NCI-H1105 (cell line): ENCODE results near the gene NOTCH2.
A peak's percentile ranks its signal among the peaks of the same experiment; 100 is the strongest.

ENCODE experiments used
- DNase-seq: peaks from one replicate; lab custom pipeline; 2025; lab: John Stamatoyannopoulos, UW

The NOTCH2 gene

DNA sequence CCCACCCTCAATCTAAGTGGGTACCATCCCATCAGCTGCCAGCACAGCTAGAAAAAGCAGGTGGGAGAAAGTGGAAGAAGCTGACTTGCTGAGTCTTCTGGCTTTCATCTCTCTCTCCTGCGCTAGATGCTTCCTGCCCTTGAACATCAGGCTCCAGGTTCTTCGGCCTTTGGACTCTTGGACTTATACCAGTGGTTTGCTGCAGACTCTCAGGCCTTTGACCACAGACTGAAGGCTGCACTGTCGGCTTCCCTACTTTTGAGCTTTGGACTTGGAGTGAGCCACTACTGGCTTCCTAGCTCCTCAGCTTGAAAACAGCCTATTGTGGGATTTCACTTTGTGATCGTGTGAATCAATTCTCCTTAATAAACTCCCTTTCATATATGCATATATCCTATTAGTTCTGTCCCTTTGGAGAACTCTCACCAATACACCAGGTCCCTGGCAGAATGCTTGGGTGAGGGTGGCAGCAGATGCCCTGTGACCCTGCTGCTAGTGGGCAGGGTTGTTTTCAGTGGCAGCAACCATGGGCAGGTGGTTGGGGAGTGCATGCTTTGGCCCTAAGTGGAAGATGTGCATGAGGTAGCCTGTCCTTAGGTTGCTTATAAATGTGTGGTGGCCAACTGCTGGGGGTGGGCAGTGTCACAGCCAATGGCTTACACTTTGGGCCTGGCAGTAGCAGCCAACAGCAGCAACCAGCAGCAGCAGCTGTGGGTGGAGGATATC is 162.4 kb downstream of the NOTCH2 start:
- no peak for DNase-seq

DNA sequence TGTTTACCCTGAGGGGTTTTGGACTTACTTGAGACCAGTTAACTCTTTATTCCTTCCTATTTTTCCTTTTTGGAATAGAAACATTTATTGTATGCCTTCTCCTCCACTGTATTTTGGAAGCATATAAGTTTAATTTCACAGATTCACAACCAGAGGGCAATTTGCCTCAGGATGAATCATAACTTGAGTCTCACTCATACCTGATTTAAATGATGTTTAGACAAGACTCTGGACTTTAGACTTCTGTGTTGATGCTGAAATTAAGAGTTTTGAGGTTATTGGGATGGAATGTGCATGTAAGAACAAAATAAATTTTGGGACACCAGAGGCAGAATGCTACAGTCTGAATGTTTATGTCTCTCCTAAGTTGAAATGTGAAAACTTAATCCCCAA is 166.0 kb downstream of the NOTCH2 start:
- DNase-seq, result no peak

DNA sequence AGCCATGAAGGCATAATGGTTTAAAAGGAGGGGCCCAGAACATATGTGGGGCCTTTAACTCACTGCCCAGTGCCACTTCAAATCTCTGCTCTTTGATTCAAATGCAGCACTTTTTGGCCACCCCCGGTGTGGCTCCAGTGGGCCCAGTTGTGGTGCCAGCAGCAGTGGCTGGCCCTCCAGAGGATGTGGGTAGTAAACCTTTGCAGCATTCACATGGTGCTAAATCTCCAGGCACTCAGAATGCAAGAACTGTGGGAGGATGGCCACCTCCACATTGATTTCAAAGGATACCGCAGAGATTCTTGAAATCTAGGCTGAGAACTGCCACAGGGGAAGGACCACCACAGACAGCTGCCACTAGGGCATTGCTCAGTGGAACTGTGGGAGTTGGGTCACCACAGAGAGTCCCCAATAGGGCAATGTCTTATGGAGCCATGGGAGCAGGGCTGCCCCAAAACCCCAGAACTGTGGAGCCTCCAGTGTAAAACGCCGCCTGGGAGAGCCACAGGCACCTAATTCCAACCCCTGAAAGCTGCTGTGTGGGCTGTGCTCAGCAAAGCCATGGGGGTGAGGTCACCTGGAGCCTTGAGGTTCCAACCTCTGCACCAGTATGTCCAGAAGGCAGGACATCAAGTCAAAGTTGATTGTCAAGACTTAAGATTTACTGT is 166.6 kb downstream of the NOTCH2 start:
- DNase-seq, result no peak

DNA sequence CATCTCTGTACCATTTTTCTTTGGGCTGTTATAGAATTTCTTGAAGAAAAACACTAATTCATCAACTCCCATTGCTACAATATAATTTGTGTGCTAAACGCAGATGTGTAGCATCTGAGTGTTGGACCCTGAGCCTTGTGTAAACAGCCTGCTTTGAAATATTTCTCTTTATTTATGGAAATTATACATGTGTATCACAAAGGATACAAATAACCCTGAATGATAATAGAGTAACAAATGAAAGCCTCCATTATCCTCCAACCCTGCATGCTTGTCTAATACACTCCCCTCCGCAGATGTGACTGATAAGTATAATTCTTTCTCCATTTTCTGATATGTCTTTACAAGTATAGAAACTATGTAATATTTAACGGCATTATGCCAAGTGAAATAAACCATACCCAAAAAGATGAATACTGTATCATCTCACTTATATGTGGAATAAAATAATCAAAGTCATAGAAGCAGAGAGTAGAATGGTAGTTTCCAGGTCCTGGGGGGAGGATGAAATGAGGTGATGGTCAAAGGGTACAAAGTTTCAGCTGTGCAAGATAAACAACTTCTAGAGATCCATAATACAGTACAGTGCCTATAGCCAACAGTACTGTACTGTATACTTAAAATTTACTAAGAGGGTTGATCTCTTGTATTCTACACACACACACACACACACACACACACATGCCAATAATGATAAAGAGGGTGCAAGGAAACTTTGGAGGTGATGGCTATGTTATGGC is 170.3 kb downstream of the NOTCH2 start:
- DNase-seq, result no peak

DNA sequence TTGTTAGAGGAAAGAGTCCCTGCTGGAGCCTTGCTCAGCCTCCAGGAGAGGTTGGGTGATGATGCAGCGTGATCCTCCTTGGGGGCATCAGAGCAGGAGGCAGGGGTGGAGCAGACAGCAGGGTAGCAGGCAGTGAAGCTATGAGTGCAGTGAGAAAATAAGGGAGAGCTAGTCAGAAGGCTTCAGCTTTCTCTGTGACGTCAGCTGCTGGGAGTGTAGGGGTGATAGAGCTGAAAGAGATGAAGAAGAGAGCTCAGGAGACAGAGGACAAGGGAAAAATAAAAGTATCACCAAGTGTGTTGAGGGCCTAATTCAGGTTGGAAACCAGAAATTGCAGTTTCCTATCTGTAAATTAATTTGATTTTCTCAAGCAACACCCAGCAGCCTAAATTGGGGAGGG is 170.9 kb downstream of the NOTCH2 start:
- DNase-seq, result no peak

DNA sequence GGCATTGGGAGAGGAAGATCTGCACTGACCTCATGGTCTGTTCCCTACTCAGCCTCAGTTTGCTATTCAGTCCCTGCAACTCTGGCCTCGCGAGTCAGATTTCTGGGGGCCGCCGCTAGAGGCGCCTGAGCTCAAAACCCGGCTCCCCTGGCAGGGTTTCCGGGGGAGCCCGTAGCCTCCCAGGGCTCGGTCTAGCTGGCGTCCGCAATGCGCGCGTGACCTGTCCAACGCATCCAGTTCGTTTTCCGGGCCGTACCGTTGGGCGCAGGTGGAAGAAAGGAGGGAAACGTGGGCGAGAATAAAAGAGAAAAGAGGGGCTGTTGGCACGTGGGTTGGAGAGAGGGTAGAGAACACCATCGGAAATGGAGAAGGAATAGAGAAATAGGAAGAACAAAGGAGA is 173.2 kb downstream of the NOTCH2 start, which contains the start of gene ADAM30:
ADAM30 (minus strand) TSS at position 213 of the 400 bp plus-strand sequence; CDS start at position 34, 179 bp downstream.
- no peak for DNase-seq

DNA sequence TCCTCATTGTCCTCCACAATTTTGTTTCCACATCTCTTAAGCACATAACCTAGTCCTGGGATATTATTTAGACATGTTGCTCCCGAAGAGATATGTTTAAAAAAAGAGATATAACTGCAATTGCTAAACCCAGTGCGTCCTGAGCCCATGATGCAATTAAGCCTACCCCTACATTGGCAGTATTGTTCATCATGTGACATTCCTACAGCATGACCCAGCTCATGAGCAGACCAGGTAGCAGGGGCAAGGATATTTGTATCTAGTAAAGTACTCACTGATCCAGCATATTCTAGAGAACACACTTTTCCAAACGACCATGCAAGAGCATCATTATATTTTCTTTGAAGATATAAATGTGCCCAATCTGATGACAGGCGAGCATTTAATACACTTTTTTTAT is 174.4 kb downstream of the NOTCH2 start:
- DNase-seq, result no peak

DNA sequence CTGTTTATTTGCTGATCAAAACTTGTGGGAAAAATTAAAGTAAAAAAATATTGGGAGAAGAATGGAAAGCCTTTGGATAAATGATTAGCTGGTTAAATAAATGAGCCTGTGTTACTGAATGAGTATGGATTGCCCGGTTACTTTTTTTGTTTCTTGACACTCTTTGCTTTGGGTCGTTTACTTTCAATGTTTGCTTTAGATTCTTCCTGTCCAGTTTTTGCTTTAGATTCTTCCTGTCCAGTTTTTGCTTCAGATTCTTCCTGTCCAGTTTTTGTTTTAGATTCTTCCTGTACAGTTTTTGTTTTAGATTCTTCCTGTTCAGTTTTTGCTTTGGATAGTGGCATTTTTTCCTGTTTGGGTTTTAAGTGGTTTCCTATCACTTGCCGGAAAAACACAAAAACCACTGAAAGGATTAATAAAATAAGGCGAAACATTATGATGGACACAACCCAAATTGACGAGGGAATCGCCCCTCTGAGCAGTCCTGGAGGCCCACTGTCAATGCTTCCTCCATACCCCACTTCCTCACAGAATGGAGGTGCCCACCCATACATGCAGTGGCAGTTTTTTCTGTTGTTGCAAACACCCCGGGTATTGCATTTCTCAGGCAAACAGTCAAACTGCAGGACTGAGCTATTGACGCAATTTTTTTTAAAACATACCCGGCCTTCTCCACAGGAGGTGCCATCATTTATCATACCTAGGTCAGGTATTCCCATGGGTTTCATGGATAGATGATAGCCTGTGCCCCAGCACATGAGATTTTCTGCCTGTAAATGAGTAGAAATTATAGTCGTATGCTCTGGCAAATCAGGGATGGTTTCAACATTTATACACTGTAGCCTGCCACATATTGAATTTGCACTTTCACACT is 175.4 kb downstream of the NOTCH2 start:
- DNase-seq, result no peak

DNA sequence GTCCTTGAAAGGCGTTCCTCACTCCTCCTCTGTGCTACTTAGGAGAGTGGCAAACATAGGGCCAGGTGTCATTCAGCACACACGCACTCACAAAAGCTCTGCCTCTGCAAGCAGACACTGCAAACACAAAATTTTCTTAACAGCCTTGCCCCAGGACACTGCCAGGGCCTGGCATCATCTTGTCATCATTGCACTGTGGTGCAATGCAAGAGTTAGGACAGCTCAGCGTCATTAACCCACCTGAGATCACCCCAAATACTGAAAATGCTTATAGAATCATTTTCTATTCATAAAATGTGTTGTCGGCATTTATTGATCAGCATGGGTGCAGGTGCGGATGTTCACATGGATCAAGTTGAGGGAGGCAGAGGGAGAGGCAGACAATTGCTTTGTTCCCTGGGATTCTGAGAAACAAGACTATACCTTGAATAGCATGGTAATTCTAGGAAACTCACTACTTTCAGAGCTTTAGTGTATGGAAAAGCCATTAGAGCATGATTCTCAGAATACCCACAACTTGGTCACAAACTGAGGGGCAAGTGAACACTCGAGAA is 176.1 kb downstream of the NOTCH2 start:
- DNase-seq, result no peak

DNA sequence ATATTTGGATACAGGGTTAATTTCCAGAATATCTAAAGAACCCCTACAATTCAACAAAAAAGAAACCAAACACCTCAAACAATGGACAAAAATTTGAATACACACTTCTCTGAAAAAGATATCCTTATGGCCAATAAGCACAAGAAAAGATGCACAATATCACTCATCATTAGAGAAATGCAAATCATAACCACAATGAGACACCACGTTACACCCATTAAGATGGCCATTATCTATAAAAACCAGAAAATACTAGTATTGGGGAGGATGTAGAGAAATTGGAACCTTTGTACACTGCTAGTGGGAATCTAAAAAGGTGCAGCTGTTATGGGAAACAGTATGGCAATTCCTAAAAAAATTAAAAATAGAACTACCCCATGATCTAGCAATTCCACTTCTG is 178.1 kb downstream of the NOTCH2 start:
- no peak for DNase-seq

DNA sequence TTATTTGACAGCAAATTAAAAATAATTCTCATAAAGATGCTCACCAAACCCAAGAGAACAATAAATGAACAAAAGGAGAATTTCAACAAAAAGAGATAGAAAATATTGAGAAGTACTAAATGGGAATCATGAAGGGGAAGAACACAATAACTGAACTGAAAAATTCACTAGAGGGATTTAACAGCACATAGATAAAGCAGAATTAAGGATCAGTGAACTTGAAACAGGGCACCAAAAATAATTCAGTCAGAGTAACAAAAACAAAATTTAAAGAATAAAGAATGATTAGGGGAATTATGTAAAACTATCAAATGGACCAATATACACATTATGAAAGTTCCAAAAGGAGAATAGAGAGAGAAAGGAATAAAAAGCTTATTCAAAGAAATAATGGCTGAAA is 181.0 kb downstream of the NOTCH2 start:
- DNase-seq, result no peak

DNA sequence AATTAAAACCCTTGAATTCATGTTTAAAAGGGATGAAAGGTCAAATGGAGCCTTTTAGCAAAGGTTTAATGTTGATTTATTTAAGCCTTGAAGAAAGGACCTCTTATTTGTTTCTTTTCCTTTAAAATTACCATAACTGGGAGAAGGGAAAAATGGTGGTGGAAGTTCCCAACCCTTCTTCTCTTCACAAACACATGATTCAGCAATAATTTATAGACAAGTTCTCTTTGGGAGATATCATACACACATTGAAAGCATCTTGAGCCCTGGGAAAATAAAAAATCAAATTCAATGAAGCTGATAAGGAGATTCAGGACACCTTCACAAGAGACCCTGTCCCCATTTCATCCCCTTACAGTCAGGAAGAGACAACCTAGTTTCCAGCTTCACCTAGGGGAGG is 182.0 kb downstream of the NOTCH2 start:
- DNase-seq, result no peak

DNA sequence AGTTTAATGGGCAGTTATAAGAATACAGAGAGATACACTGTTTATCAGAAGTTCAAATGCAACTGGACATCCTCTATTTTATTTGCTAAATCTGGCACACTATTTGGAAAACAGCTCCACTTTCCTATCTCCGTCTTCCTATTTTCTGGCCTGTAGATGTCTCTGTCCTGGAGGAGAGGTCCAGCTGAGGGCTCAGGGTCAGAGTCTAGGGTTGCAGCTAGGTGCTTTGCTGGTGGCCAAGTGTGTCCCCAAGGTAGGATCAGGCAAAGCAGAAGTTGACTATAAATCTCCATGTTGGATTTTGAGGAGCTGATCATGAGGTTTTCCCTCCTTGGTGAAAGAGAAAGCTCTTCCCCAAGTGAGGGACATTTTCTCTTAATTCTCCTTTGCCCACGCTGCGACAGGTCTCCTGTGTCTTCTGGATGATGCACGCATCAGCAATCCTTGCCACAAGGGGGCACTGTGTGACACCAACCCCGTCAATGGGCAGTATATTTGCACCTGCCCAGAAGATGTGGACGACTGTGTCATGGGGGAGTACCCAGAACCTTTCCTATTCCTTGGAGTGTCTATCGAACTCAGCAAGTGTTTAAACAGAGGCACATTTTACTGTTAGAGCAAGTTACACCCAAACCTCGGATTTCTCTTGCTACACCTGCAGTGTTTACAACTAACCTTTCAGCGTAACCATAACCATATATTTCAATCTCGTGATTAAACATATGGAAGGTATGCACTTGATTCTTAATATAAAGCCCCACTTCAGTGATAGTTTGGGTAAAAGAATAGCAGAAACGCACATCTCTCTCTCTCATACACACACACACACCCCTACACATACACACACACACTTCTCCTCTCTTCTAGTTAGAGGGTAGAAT is 183.3 kb downstream of the NOTCH2 start:
- peak; percentile 20 for DNase-seq

DNA sequence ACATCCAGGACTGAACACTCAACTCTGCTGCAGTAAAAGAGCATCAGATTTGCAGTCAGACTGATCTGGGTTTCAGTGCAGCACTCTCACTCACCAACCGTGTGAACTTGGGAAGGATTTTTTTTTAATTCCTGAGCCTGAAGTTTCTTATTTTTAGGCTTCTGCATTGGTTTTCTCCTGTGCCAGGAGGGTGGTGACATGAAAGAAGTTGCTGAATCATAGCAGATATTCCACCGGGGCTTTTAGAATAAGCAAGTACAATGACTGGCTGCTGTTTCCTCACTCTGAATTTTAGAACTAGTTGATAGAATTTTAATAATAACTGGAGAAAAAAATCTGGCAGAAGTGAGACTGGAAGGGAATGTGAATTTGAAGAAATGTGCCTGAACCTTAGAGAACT is 184.8 kb downstream of the NOTCH2 start:
- no peak for DNase-seq

DNA sequence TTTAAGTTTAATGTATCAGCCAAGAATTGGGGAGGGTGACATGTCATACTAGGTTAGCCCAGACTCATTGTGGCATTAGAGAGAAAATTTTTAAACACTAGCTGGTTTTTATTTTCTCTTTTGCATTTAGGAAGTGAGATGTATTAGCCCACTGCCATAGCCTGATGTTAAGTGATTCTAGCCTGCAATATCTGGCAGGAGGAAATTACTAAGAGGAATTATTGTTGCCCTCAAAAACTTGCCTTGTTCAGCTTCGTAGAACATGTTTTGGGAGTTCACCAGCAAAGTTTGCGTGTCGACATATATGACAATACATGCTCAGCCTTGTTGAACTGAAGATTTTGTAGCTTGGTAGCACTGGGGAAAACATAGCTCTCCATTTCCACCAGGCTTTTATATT is 185.6 kb downstream of the NOTCH2 start:
- DNase-seq, result no peak

DNA sequence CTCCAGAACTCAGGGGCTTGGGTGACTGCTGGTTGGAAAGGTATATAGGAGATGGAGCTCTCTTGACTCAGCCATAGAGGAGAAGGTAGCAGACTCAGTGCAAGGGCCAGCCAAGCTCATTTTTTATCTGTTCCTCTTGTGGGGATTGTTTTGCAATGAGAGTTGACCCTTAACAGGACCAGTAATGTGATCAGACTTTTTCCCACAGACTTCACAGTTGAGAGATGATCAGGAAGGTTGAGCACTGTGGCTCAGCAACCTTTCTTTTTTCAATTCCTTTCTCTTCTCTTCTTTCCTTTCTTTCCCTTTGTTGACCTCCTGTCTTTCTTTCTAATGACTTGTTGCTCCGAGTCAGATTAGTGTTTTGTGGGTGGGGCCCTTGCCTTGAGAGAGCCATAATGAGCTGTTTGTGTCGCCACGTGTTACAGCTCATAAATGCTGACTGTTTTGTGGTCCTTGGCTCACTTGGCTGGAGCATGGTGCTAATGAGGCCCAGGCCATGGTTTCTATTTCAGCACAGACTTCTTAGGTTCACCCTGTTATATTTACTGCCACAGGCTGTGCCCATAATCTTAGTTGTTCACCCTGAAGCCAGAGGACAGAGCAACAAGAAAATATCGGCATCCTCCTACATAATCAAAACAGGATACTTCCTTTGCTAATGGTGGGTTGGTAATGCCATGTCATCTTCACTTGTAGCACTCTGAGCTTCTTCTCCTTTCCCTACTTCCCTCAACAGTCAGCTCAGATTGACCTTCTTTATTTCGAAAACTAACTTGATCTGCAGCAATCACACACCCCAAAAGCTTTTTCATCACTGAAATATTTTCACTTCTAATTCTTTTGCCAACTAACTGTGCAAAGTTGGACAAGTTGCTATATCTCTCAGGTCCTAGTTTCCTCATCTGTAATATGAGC is 187.1 kb downstream of the NOTCH2 start:
- DNase-seq, result no peak

DNA sequence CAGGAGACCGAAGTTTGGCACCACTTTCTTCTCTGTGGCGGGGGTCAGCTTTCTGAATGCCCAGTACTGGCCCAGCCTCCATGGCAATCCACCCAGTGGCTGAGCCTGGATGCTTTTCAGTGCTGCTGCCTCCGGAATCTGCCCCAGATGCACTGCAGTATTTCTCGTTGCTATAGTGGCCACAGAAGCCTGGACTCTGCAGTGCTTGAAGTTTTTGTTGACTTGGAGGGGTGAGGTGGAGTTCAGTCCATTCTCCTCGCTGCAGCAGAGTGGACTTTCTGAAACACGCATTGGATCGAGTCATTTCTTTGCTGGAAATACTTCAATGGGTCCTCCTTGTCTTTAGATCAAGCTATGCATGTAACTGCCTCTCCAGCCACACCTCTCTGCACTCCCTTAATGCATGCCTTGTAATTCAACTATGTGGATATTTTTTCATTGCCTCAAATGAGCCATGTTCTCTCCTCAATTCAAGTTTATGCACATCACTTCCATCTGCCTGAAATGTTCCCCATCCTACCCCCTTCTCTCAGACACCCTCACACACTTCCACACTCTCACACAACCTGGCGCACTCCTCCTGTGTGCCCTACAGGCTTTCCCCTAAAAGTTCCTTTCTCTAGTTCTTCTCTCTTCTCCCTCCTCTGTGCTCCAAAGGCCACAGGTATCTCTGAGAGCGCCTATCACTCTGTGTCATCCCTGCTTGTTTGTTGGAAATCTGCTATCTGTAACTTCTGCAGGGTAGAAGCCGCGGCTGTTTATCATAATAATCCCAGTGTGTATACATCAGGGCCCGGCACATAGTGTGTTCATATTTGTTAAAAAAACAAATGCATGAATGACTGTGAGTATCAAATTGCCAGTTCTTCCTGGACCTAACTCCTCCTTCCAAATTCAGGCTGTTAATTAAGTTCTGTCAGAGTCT is 189.7 kb downstream of the NOTCH2 start:
- no peak for DNase-seq

DNA sequence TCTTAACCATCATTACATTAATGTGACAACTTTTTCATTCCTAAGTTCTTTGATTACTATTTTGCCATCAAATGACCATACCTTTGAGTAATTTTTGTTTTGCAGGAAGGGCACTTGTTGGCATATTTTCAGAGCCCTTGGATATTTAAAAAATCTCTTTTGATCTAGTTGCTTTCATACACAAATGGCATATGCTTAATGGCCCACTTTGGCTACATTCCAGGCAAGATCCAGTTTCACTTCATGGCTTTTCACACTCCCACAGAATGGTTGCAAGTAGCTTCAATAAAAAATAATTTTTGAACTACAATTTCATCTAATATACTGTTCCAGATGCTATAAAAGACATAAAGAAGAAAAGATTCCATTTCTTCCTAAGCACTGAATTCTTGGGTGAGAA is 191.3 kb downstream of the NOTCH2 start:
- peak; percentile 56 for DNase-seq

DNA sequence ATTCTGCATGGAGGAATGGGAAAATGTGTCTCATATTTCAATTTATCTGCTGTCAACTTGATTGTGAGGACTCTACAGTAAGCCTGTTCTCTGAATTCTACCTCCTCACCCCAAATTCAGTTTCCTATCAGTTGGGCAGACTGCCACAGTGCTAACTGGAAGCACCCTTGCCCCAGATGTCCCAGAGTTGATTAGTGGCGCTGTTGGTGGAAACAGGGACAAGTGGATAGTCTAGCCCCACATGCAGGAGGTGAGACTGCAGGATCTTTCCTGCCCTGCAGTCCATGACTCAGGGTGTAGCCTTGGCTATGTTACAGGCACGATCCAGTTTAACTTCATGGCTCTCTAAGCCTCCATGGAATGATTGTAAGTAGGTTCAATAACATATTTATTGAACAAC is 195.3 kb downstream of the NOTCH2 start:
- no peak for DNase-seq
